Subcutaneous adipose tissue (tissue), 4 donors: Measurements from ENCODE around the gene BIN1. TPM values are rescaled to one million over a fixed set of nuclear protein-coding genes. Genes with fewer than 3 reads are reported as not detected.

Experiments
- total RNA-seq, 4 donors: library from RNA; depleted of rRNA; stranded (reverse); fragments of >200 nt; gene quantifications; one replicate each; pipeline ENCODE4 v1.1.0, GENCODE V29; 2016
- TF ChIP-seq, protein P1 (sequence below): fragments of 450-650 bp; IDR thresholded peaks from one replicate; pipeline ENCODE4 v1.5.1; 2016; ENCODE audit warnings: low read depth, mild to moderate bottlenecking, control low read depth, antibody characterized with exemption, moderate library complexity

BIN1 gene
- total RNA-seq, 4 donors from 2014 or later = 53.3 to 134 (median 55.4) TPM

DNA sequence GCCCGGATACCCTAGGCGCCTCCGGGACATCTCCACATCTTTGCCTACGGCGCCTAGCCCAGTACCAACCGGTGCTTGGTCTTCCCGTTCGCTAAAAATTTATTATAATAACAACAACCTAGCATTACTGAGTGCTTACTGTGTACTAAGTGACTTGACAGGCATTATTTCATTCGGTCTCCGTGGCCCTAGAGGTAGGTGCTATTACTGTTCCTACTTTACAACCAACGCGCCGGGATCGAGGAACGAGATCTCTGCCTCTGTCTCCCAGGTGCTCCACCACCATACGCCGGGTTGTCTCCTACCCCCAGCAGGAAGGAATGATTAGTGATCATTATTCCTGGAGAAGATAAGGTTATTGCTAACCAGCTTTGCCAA, 657 bp upstream of the BIN1 start:
- TF ChIP-seq, protein P1, sequence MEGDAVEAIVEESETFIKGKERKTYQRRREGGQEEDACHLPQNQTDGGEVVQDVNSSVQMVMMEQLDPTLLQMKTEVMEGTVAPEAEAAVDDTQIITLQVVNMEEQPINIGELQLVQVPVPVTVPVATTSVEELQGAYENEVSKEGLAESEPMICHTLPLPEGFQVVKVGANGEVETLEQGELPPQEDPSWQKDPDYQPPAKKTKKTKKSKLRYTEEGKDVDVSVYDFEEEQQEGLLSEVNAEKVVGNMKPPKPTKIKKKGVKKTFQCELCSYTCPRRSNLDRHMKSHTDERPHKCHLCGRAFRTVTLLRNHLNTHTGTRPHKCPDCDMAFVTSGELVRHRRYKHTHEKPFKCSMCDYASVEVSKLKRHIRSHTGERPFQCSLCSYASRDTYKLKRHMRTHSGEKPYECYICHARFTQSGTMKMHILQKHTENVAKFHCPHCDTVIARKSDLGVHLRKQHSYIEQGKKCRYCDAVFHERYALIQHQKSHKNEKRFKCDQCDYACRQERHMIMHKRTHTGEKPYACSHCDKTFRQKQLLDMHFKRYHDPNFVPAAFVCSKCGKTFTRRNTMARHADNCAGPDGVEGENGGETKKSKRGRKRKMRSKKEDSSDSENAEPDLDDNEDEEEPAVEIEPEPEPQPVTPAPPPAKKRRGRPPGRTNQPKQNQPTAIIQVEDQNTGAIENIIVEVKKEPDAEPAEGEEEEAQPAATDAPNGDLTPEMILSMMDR = no peak

DNA sequence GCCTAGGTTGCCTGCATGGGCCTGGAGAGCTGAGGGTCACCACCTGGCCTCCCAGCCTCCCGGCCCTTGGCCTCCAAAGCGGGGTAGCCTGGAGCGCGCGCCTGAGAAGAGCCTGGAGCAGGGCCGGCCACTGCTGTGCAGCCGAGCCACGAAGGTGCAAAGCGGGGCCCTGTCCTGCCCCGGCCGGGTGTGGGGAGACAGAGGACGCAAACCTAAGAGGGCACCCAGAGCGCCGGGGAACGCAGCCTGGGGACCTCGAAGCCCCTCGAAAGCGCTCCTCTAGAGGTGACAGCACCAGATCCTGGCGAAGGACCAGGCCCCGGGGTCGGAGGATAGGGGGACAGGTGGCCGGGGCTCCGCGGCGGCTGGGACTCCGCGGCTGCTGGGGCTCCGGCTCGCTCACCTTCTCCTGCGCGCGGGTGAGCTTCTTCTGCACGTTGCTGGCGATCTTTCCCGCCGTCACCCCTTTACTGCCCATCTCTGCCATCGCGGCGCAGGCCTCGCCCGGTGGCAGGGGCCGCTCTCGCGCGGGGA, 430 bp downstream of the BIN1 start:
- TF ChIP-seq, protein P1 = no peak

DNA sequence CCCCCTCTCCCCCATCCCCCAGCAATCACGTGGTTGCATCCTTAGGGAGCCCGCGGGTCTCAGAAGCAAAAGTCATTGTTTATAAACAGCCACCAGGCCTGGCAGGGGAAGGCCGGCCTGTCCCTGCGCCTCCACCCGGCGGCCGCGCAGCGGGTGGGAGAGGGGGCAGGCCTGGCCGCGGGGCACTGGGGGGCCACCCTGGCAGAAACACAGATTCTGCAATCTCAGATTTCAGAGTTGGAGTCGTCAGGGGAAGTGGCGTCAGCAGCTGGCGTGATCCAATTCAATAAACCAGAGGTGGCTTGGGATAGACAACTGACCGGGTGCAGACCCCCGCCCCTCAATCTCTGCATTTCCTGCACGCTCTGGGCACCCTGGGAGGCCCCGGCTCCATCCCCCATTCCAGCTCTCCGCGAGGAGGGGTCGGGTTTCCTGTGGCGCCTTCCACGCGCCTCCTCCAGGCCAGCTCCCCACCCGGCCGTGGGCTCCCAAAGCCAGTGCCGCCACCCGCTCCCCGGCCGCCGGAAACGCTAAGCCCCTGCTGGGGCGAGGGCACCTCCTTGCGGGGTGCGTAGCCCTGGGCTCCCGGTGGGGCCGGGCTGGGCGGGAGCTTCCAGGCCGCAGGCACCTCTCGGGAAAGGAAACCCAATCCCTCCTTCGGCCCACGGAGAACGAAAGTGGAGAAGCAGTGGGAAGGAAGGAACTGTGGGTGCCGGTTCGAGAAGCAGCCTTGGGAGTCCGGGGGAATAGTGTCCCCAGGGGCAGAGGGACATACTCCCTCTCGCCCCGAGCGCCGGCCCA, 1.1 kb downstream of the BIN1 start:
- TF ChIP-seq, protein P1 = no peak

DNA sequence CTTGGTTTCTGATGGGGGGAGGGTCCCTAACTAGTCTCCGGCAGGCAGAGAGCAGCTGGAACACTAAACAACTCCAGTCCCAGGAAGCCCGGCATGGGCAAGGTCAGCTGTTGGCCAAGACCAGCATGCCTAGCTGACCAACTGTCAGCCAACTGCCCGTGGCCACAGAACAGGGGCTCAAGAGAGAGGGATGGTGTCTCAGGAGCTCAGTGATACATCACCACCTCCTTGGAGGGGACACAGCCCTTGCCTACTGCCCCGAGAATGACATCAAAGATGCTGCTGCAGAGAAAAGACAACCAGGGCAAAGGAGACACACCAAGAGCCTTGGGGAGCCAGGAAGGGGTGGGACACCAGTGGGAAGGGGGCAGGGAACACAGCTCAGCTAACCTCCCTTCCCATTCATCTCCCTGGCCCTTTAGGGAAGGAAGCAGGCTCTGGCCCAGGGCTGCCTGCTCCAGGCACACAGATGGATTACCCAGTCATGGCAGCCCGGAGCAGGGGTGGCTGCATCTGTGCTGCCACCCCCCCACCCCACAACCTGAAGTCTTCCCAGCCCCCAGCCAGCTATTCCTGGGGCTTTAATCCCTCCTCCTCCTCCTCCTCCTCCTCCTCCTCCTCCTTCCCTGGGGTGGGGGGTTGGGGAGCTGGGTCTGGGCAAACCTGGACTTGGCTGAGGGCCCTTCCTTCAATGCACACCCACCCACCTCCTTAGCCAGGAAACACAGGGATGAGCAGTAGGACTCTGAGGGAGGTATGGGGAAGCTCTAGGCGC, 1.9 kb downstream of the BIN1 start:
- TF ChIP-seq, protein P1 = no peak

DNA sequence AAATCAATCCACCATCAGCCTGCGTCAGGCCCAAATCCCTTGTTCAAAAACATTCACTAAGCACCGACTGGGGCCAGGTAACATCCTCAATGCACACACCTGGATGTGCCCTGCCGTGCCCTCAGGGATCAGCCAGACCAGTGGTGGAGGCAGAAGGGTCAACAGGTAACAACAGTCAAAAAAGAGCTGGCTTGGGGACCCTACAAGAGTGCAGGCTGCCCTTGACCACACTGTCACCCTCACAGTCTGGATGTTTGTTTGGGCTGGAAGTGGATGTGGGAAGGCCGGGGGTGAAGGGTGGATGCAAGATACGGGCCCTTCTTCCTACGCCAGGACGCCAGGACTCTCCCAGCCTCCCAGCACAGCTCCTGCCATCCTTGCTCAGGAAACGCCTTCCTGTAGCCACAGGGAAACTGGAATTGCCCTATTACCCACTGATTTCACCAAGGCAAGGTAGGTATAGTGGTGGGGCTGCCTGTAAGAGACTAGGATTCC, 2.7 kb downstream of the BIN1 start:
- TF ChIP-seq, protein P1 = no peak

DNA sequence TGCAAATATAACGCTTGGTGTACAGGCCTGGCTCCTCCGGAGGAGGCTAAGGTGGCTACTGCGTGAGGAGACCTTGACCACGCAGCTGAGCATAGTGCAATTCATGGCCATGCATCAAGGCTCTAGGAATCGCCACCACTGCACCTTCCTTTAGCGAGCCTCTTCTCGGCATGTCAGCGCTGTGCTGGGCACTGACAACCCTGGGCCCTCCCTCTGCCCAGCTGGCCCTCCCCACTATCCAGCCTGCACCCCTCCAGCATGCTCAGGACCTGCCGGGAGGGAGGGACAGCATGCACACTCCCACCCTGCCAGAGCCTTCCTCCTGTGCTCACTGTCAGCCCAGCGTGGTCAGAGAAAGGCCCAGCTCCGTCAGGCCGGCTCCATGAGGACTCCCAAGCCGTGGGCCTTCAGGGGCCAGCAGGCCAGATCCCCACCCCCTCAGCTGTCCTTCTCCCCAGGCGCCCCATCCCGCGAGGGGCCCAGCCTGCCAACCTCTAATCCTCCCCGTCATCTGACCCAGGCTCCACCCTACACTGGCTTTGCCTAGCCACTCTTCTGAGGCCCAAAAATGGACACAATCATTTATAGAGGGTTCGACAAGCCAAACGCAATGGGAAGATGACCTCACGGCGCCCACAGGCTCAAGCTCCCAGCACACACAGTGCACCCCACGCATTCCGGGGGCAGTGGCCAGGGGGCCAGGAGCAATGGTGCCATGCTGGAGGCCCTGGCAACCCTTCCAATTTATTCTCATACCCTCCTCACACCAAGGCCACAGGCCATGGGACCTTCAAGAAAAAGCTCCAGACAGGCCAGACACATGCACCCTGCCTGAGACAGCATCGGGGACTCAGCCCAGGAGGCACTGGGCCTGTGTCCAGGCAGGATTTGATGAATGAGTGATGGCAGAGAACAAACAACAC, 3.5 kb downstream of the BIN1 start:
- TF ChIP-seq, protein P1 = no peak
